PFSK-1 (cell line): ENCODE results near the gene STX17.

Experiments
- FOXP2 ChIP-seq: optimal IDR thresholded peaks from 2 replicates; pipeline ENCODE3; 2011; ENCODE audit warnings: borderline replicate concordance, control low read depth, inconsistent platforms; ENCODE audit not compliant: insufficient read depth; ENCODE audit errors: extremely low read length, extremely low read depth
- POLR2AphosphoS5 ChIP-seq: IDR thresholded peaks from 2 replicates; pipeline ENCODE4 v1.6.1; 2012; ENCODE audit warnings: low read depth, mild to moderate bottlenecking, control low read depth, low read length, moderate library complexity
- REST ChIP-seq, 2 experiments: IDR thresholded peaks; 2 replicates each; pipeline versions ENCODE4 v1.6.1 to v1.8.0; 2011 to 2012; ENCODE audit warnings: low read depth in 2 of 2, low read length in 2 of 2, control low read depth in 1 of 2, inconsistent platforms in 1 of 2, mild to moderate bottlenecking in 1 of 2, moderate library complexity in 1 of 2; ENCODE audit not compliant: insufficient read depth in 1 of 2
- SIN3A ChIP-seq: IDR thresholded peaks from 2 replicates; pipeline ENCODE4 v1.6.1; 2012; ENCODE audit warnings: mild to moderate bottlenecking, low read length, moderate library complexity, borderline replicate concordance; ENCODE audit not compliant: insufficient read depth
- TAF1 ChIP-seq: IDR thresholded peaks from 2 replicates; pipeline ENCODE4 v1.6.1; 2012; ENCODE audit warnings: low read length, control low read depth, borderline replicate concordance; ENCODE audit not compliant: insufficient read depth

Gene STX17

GRCh38 chr9:99863955-99864354 lies 42.5 kb upstream of the STX17 start:
- no peak for TF ChIP-seq SIN3A
- no peak for TF ChIP-seq REST (IDR thresholded peaks at IDR 0.05; ENCODE audit: insufficient read depth in 1 of 2, low read depth in 2 of 2, low read length in 2 of 2)
- no peak for TF ChIP-seq TAF1
- no peak for TF ChIP-seq POLR2AphosphoS5
- TF ChIP-seq FOXP2 = no peak

- no peak for TF ChIP-seq TAF1
- TF ChIP-seq POLR2AphosphoS5 = no peak
- no peak for TF ChIP-seq SIN3A
- no peak for TF ChIP-seq FOXP2
- TF ChIP-seq REST (IDR thresholded peaks at IDR 0.05; ENCODE audit: insufficient read depth in 1 of 2, low read depth in 2 of 2, low read length in 2 of 2) = no peak
Measured at GRCh38 chr9:99866398-99866797, 40.1 kb upstream of the STX17 start.

DNA sequence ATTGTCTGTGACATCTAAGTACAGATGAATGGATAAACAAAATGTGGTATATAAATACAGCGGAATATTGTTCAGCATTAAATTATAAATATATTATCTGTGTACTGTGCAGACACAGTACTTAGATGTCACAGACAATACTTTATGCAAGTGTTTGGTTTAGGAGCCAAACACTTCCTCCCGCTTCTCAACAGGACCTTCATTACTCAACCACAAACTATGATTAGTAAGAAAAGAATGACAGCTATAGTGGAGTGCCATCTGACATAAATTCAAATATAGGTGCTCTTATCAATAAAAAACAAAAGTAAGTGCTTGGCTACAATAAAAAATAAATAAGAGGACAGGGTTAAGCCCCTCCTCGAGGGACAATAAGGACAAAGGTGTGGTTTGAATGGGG lies 38.9 kb upstream of the STX17 start:
- TF ChIP-seq REST (IDR thresholded peaks at IDR 0.05; ENCODE audit: insufficient read depth in 1 of 2, low read depth in 2 of 2, low read length in 2 of 2) (no peak), TAF1 (no peak), FOXP2 (no peak), POLR2AphosphoS5 (no peak), SIN3A (no peak)

GRCh38 chr9:99867968-99868367 lies 38.5 kb upstream of the STX17 start:
- TF ChIP-seq POLR2AphosphoS5 (no peak), TAF1 (no peak), SIN3A (no peak), REST (IDR thresholded peaks at IDR 0.05; ENCODE audit: insufficient read depth in 1 of 2, low read depth in 2 of 2, low read length in 2 of 2) (no peak), FOXP2 (no peak)

GRCh38 chr9:99868845-99869244 lies 37.6 kb upstream of the STX17 start:
- TF ChIP-seq TAF1 (no peak), POLR2AphosphoS5 (no peak), SIN3A (no peak), FOXP2 (no peak), REST (IDR thresholded peaks at IDR 0.05; ENCODE audit: insufficient read depth in 1 of 2, low read depth in 2 of 2, low read length in 2 of 2) (no peak)
